ENCODE results near the gene NUDT21. TPM values are rescaled to one million over a fixed set of nuclear protein-coding genes. Genes with fewer than 3 reads are reported as not detected.
A peak's percentile ranks its signal among the peaks of the same experiment; 100 is the strongest.

Gene NUDT21
- total RNA-seq, 1 experiment from 2014 or later, result 171 TPM

- no peaks in the 10 kb centered on the region for H3K27me3 ChIP-seq (ENCODE audit: insufficient read depth, low read depth)
- CTCF ChIA-PET, result interaction anchor here (0.5 kb wide), 1 partner anchor 41 kb away, joined by 4 read pairs; no protein-coding TSS in a partner anchor
Measured at GRCh38 chr16:56448005-56448404, 3.1 kb downstream of the NUDT21 start.

GRCh38 chr16:56447286-56447685 is 3.8 kb downstream of the NUDT21 start:
- H2AFZ ChIP-seq, result no peak overlapping the region
- peaks cover 11% of the 10 kb centered on the region; the same call in 1 of the 2 replicates for H3F3A ChIP-seq (ENCODE audit: insufficient read depth, low read depth)
- peaks cover 29% of the 10 kb centered on the region for H3K4me1 ChIP-seq (replicated peaks; ENCODE audit: insufficient read depth)
- DNase-seq, result no peak
- H3K9me2 ChIP-seq (ENCODE audit: insufficient read depth), result no peaks in the 10 kb centered on the region
- no peaks in the 10 kb centered on the region for H3K27me3 ChIP-seq (ENCODE audit: insufficient read depth, low read depth)
- no TSS peak for BruUV-seq (replicated peaks)
- peaks cover 87% of the 10 kb centered on the region for H3K79me2 ChIP-seq (ENCODE audit: low read depth)
- TF ChIP-seq CTCF (conservative IDR thresholded peaks at IDR 0.05), result no peak
- TF ChIP-seq EZH2 (IDR thresholded peaks at IDR 0.05; ENCODE audit: low read depth), result no peak
- no peak overlapping the region for H3K4me3 ChIP-seq
- H3K27ac ChIP-seq, result no peak overlapping the region
- H3K9me3 ChIP-seq (ENCODE audit: insufficient read depth, low read depth), result no peaks in the 10 kb centered on the region
- peaks cover 28% of the 10 kb centered on the region; the same call in 1 of the 2 replicates for H4K20me1 ChIP-seq (ENCODE audit: insufficient read depth)
- intact Hi-C loops (cut with micrococcal nuclease; ENCODE audit: unreplicated experiment), result no loop called here
- H3K4me2 ChIP-seq, result no peak overlapping the region
- CTCF ChIA-PET, result no interaction called here
- POLR2A ChIA-PET (ENCODE audit: unreplicated experiment), result no interaction called here
- H3K36me3 ChIP-seq (ENCODE audit: low read depth), result peaks cover 30% of the 10 kb centered on the region

More at GRCh38 chr16:56448005-56448404, 3.1 kb downstream of the NUDT21 start:
- no TSS peak for BruUV-seq (replicated peaks)
- H3K36me3 ChIP-seq (ENCODE audit: low read depth), result peaks cover 31% of the 10 kb centered on the region
- H3K4me3 ChIP-seq, result no peak overlapping the region
- no peaks in the 10 kb centered on the region for H3K9me2 ChIP-seq (ENCODE audit: insufficient read depth)
- intact Hi-C loops (cut with micrococcal nuclease; ENCODE audit: unreplicated experiment), result no loop called here
- no peak for DNase-seq
- H3K27ac ChIP-seq, result no peak overlapping the region
- H3K4me1 ChIP-seq (replicated peaks; ENCODE audit: insufficient read depth), result peaks cover 37% of the 10 kb centered on the region
- POLR2A ChIA-PET (ENCODE audit: unreplicated experiment), result no interaction called here
- TF ChIP-seq EZH2 (IDR thresholded peaks at IDR 0.05; ENCODE audit: low read depth) (no peak), CTCF (conservative IDR thresholded peaks at IDR 0.05) (no peak)
- peaks cover 89% of the 10 kb centered on the region for H3K79me2 ChIP-seq (ENCODE audit: low read depth)
- H3K4me2 ChIP-seq, result peak overlapping the region; percentile 93; the same call in 1 of the 2 replicates
- no peaks in the 10 kb centered on the region for H3K9me3 ChIP-seq (ENCODE audit: insufficient read depth, low read depth)
- no peak overlapping the region for H2AFZ ChIP-seq
- peaks cover 11% of the 10 kb centered on the region; the same call in 1 of the 2 replicates for H3F3A ChIP-seq (ENCODE audit: insufficient read depth, low read depth)
- H4K20me1 ChIP-seq (ENCODE audit: insufficient read depth), result peaks cover 28% of the 10 kb centered on the region; the same call in 1 of the 2 replicates

GRCh38 chr16:56438038-56438437 is 13.1 kb downstream of the NUDT21 start:
- no TSS peak for BruUV-seq (replicated peaks)
- H3F3A ChIP-seq (ENCODE audit: insufficient read depth, low read depth), result peaks cover 14% of the 10 kb centered on the region; the same call in 1 of the 2 replicates
- intact Hi-C loops (cut with micrococcal nuclease; ENCODE audit: unreplicated experiment), result no loop called here
- POLR2A ChIA-PET (ENCODE audit: unreplicated experiment), result interaction anchor here (0.6 kb wide), 1 partner anchor 968 kb away, joined by 5 read pairs; no protein-coding TSS in a partner anchor
- no peaks in the 10 kb centered on the region for H3K9me2 ChIP-seq (ENCODE audit: insufficient read depth)
- no peak overlapping the region for H3K4me2 ChIP-seq
- H4K20me1 ChIP-seq (ENCODE audit: insufficient read depth), result peaks cover 8% of the 10 kb centered on the region; the same call in 1 of the 2 replicates
- H3K27me3 ChIP-seq (ENCODE audit: insufficient read depth, low read depth), result no peaks in the 10 kb centered on the region
- no peaks in the 10 kb centered on the region for H3K4me1 ChIP-seq (replicated peaks; ENCODE audit: insufficient read depth)
- no peak overlapping the region; the same call in 1 of the 2 replicates for H3K27ac ChIP-seq
- no peak for DNase-seq
- no peak for TF ChIP-seq CTCF (conservative IDR thresholded peaks at IDR 0.05)
- no peak for TF ChIP-seq EZH2 (IDR thresholded peaks at IDR 0.05; ENCODE audit: low read depth)
- no peak overlapping the region for H3K4me3 ChIP-seq
- peaks cover 12% of the 10 kb centered on the region; the same call in 1 of the 2 replicates for H3K36me3 ChIP-seq (ENCODE audit: low read depth)
- no peaks in the 10 kb centered on the region for H3K9me3 ChIP-seq (ENCODE audit: insufficient read depth, low read depth)
- H3K79me2 ChIP-seq (ENCODE audit: low read depth), result peaks cover 15% of the 10 kb centered on the region
- CTCF ChIA-PET, result no interaction called here
- no peak overlapping the region for H2AFZ ChIP-seq
